Progenitor cell of endocrine pancreas (in vitro differentiated cells): Measurements from ENCODE around the gene CHFR. TPM values are rescaled to one million over a fixed set of nuclear protein-coding genes. Genes with fewer than 3 reads are reported as not detected.
A peak's percentile ranks its signal among the peaks of the same experiment; 100 is the strongest.
"Not testable (repeated sequence)": the region's sequence is repeated elsewhere in the genome, so short reads cannot be mapped to it uniquely, and the experiment has no call there.

ENCODE experiments used
- DNase-seq: peaks from one replicate; pipeline ENCODE4 v3.0.0; 2021; ENCODE audit warnings: low spot score; ENCODE audit not compliant: unreplicated experiment
- H3K27ac Mint-ChIP-seq: 2 replicates; pipeline ENCODE4 v1.8.0; 2021; ENCODE audit warnings: mild to moderate bottlenecking, moderate library complexity, mixed read lengths
- H3K27me3 Mint-ChIP-seq: 2 replicates; pipeline ENCODE4 v1.8.0; 2021; ENCODE audit warnings: mixed read lengths
- H3K36me3 Mint-ChIP-seq: 2 replicates; pipeline ENCODE4 v1.8.0; 2022; ENCODE audit warnings: mixed read lengths; ENCODE audit not compliant: insufficient read depth
- H3K4me1 Mint-ChIP-seq: 2 replicates; pipeline ENCODE4 v1.8.0; 2021; ENCODE audit warnings: low read depth, mixed read lengths
- H3K4me3 Mint-ChIP-seq: 2 replicates; pipeline ENCODE4 v1.8.0; 2021; ENCODE audit warnings: low read depth, mild to moderate bottlenecking, moderate library complexity, mixed read lengths
- H3K9me3 Mint-ChIP-seq: 2 replicates; pipeline ENCODE4 v1.8.0; 2021; ENCODE audit warnings: low read depth, mixed read lengths
- total RNA-seq: library from RNA; stranded (reverse); gene quantifications from 2 replicates; pipeline ENCODE4 v1.2.1, GENCODE V29; 2021
- TF ChIP-seq, protein P1 (sequence below): fragments of 200-600 bp; sonication (generic); IDR thresholded peaks from one replicate; pipeline ENCODE4 v1.5.0; 2021; ENCODE audit warnings: antibody characterized with exemption, mild to moderate bottlenecking; ENCODE audit not compliant: unreplicated experiment

CHFR gene
- total RNA-seq, 1 donor from 2014 or later, result 51.4 TPM

DNA sequence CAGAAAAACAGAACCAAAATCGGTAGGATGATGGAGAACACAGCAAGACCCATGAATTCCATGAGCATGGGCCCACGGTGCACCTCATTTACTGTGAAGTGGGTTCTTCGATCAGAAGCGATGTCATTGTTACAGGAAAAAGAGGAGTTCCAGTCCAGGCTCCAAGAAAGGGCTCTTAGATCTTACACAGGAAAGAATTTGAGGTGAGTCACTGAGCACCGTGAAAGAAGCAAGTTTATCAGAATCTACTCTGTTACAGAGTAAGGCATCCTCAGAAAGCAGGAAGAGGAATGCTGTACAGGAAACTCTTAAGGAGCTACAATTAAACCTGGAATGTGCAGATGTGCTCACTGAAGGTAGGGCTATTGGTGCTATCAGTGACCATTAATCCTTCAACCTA is 11.6 kb upstream of the CHFR start:
- Mint-ChIP-seq H3K27me3 (peaks cover 2% of the 10 kb centered on the region), H3K27ac (no peak overlapping the region), H3K4me3 (no peak overlapping the region), H3K4me1 (no peaks in the 10 kb centered on the region), H3K36me3 (no peaks in the 10 kb centered on the region), H3K9me3 (peaks cover 3% of the 10 kb centered on the region)
- TF ChIP-seq, protein P1, sequence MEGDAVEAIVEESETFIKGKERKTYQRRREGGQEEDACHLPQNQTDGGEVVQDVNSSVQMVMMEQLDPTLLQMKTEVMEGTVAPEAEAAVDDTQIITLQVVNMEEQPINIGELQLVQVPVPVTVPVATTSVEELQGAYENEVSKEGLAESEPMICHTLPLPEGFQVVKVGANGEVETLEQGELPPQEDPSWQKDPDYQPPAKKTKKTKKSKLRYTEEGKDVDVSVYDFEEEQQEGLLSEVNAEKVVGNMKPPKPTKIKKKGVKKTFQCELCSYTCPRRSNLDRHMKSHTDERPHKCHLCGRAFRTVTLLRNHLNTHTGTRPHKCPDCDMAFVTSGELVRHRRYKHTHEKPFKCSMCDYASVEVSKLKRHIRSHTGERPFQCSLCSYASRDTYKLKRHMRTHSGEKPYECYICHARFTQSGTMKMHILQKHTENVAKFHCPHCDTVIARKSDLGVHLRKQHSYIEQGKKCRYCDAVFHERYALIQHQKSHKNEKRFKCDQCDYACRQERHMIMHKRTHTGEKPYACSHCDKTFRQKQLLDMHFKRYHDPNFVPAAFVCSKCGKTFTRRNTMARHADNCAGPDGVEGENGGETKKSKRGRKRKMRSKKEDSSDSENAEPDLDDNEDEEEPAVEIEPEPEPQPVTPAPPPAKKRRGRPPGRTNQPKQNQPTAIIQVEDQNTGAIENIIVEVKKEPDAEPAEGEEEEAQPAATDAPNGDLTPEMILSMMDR, result no peak
- DNase-seq, result no peak

DNA sequence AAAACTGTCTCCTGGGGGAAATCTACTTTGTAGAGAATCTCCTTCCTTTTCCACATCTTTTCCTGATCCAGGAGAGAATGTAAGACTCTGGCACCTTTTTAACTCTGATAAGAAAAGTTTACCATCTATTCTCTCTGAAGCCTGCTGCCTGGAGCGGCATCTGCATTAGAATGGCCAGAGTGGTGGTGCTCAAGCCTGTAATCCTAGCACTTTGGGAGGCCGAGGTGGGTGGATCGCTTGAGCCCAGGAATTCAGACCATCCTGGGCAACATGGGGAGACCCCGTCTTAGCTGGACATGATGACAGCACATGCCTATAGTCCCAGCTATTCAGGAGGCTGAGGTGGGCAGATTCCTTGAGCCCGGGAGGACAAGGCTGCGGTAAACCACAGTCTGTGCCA is 1.4 kb upstream of the CHFR start:
- peaks cover 20% of the 10 kb centered on the region for H3K27me3 Mint-ChIP-seq
- H3K4me3 Mint-ChIP-seq, result peak overlapping the region; percentile 61
- H3K4me1 Mint-ChIP-seq, result peaks cover 4% of the 10 kb centered on the region
- H3K36me3 Mint-ChIP-seq, result peaks cover 9% of the 10 kb centered on the region
- H3K9me3 Mint-ChIP-seq, result peaks cover 4% of the 10 kb centered on the region
- no peak overlapping the region for H3K27ac Mint-ChIP-seq
- TF ChIP-seq, protein P1, result no peak
- no peak for DNase-seq

DNA sequence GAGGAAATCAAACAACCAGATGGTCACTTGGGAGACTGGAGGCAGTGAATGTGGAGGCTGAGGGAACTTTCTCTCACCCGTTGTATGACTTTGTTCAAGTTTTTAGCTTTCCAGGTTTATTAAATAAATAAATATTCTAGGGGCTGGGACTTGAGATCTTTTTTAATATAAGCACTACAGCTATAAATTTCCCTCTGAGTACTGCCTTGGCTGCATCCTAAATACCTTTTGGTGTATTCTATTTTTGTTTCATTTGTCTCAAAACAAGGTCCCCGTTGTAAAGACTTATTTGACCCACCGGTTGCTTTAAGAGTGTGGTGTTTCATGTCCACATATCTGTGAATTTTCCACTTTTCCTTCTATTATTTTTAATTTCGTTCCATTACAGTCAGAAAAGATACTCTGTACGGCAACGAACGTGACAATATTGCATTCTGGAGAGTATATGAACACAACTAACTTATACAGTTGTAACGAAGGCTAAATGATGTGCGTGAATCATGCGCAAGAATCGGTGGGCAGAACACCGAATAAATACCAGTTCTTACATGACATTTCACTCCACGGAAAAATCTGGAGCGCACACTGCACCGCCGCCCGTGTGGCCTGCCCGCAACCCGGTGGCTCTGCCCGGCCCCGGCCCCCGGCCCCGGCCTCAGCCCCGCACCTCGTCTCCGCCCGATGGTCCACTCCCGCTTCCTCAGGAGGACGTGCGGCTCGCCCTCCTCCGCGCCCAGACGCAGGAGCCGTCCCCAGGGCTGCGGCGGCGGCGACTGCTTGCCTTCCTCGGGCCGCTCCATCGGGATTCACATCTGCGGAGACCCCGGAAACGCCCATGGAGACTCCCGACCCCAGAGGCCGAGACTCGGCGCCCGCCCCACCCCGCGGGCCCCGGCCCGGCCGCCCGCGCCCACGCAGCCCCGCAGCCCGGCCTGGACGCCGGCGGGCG is 602 bp downstream of the CHFR start:
- DNase-seq, result peak; percentile 42
- TF ChIP-seq, protein P1, result no peak
- Mint-ChIP-seq H3K27ac (peak overlapping the region; percentile 74), H3K4me3 (peak overlapping the region; percentile 99), H3K27me3 (peaks cover 20% of the 10 kb centered on the region), H3K4me1 (peaks cover 4% of the 10 kb centered on the region), H3K9me3 (peaks cover 4% of the 10 kb centered on the region), H3K36me3 (peaks cover 9% of the 10 kb centered on the region)

DNA sequence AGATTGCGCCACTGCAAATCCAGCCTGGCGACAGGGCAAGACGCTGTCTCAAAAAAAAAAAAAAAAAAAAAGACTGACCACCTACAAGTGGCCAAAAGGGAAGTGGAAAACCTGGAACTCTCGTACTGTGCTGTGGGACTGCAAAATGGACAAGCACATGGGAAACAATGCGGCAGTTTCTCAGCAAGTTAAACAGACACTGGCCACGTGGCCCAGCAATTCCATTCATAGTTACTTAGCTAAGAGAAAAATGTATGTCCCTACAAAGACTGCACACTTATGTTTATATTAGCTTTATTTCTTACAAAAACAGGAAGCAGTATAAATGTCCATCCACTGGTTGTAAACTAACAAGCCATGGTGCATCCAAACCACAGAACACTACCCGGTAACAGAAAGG is 5.6 kb downstream of the CHFR start:
- peaks cover 4% of the 10 kb centered on the region for H3K9me3 Mint-ChIP-seq
- no peaks in the 10 kb centered on the region for H3K27me3 Mint-ChIP-seq
- H3K36me3 Mint-ChIP-seq, result peaks cover 15% of the 10 kb centered on the region
- DNase-seq, result no peak
- TF ChIP-seq, protein P1, result no peak
- H3K4me1 Mint-ChIP-seq, result no peaks in the 10 kb centered on the region
- no peak overlapping the region for H3K4me3 Mint-ChIP-seq
- H3K27ac Mint-ChIP-seq, result no peak overlapping the region

DNA sequence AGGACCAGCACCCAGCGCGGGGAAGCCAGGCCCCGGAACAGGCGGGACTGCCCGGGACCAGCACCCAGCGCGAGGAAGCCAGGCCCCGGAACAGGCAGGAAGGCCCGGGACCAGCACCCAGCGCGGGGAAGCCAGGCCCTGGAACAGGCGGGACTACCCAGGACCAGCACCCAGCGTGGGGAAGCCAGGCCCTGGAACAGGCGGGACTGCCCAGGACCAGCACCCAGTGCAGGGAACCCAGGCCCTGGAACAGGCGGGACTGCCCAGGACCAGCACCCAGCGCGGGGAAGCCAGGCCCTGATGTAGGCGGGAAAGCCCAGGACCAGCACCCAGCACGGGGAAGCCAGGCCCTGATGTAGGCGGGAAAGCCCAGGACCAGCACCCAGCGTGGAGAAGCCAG is 12.8 kb downstream of the CHFR start:
- not testable (repeated sequence) for H3K9me3 Mint-ChIP-seq, H3K4me1 Mint-ChIP-seq, H3K4me3 Mint-ChIP-seq, H3K27ac Mint-ChIP-seq, DNase-seq, H3K27me3 Mint-ChIP-seq
- H3K36me3 Mint-ChIP-seq, result peaks cover 14% of the 10 kb centered on the region

DNA sequence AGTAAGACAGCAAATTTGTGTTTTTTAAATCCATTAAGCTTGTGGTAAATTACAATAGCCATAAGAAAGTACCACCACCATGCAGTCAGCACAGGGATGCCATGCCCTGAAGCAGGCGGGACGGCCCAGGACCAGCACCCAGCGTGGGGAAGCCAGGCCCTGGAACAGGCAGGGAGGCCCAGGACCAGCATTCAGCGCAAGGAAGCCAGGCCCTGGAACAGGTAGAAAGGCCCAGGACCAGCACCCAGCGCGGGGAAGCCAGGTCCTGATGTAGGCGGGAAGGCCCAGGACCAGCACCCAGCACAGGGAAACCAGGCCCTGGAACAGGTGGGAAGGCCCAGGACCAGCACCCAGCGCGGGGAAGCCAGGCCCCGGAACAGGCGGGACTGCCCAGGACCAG is 13.2 kb downstream of the CHFR start:
- Mint-ChIP-seq H3K4me3 (no peak overlapping the region), H3K9me3 (no peaks in the 10 kb centered on the region), H3K27me3 (no peaks in the 10 kb centered on the region), H3K4me1 (no peaks in the 10 kb centered on the region), H3K27ac (no peak overlapping the region), H3K36me3 (peaks cover 14% of the 10 kb centered on the region)
- TF ChIP-seq, protein P1, result no peak
- DNase-seq, result no peak
